ENCODE measurements around the gene CDYL. TPM values are rescaled to one million over a fixed set of nuclear protein-coding genes. Genes with fewer than 3 reads are reported as not detected.

The CDYL gene
- total and polyA plus RNA-seq, 2 of the 4 experiments (the other 2 are of a cell fraction), result 14.2 to 92.1 TPM

- POLR2A ChIA-PET (ENCODE audit: unreplicated experiment), result no interaction called here
- in situ Hi-C loops (cut with MboI; ENCODE audit: low sequenced_read_pairs), result no loop called here
These were observed 103.6 kb downstream of the CDYL start for GRCh38 chr6:4879741-4880275.

More at GRCh38 chr6:4879741-4880275, 103.6 kb downstream of the CDYL start:
- Histone ChIP-seq H3K4me1 (ENCODE audit: control insufficient read depth, insufficient read depth, low read length) (peaks cover 2% of the 10 kb centered on the region; the same call in 1 of the 2 replicates), H4K8ac (ENCODE audit: low read depth in 2 of 2, low read length in 2 of 2) (no peak overlapping the region), H4K20me1 (ENCODE audit: insufficient read depth, low read length) (peaks cover 62% of the 10 kb centered on the region), H3K79me1 (ENCODE audit: low read depth in 1 of 2, low read length in 2 of 2) (peaks cover 46 to 69% of the 10 kb centered on the region in 2 experiments), H3K36me3 (ENCODE audit: control insufficient read depth, insufficient read depth, low read length) (no peaks in the 10 kb centered on the region; the same call in 1 of the 2 replicates), H3K27ac (ENCODE audit: insufficient read depth, low read length) (no peak overlapping the region), H4K91ac (ENCODE audit: insufficient read depth, low read depth, low read length) (no peak overlapping the region), H3K56ac (ENCODE audit: extremely low read depth, insufficient read depth, low read length) (no peak overlapping the region), H2AFZ (replicated peaks; ENCODE audit: low read length, poor library complexity) (no peak overlapping the region), H2BK15ac (ENCODE audit: low read depth, low read length) (no peak overlapping the region), H3K4me2 (ENCODE audit: low read depth, low read length) (no peak overlapping the region), H3K18ac (ENCODE audit: low read depth, low read length) (no peak overlapping the region), H2AK5ac (ENCODE audit: low read depth, low read length) (no peak overlapping the region), H3K4me3 (ENCODE audit: insufficient read depth, low read depth, low read length) (no peak overlapping the region), H3K23ac (ENCODE audit: low read depth, low read length) (no peak overlapping the region), H2BK20ac (ENCODE audit: low read depth, low read length) (no peak overlapping the region), H3K4ac (ENCODE audit: low read depth, low read length) (no peak overlapping the region), H3K9me3 (ENCODE audit: control insufficient read depth, insufficient read depth, low read length) (no peaks in the 10 kb centered on the region), H2AK9ac (replicated peaks; ENCODE audit: low read depth, low read length, poor library complexity) (no peak overlapping the region), H3K9me1 (ENCODE audit: insufficient read depth, low read length) (peaks cover 11% of the 10 kb centered on the region; the same call in 1 of the 2 replicates), H2BK120ac (ENCODE audit: low read depth, low read length) (no peak overlapping the region), H4K5ac (ENCODE audit: low read depth, low read length) (no peak overlapping the region), H2BK5ac (ENCODE audit: low read depth, low read length, poor library complexity, severe bottlenecking) (no peak overlapping the region), H3K14ac (replicated peaks; ENCODE audit: low read depth, low read length) (no peak overlapping the region), H3K27me3 (ENCODE audit: control insufficient read depth, insufficient read depth, low read length) (no peaks in the 10 kb centered on the region), H3K9ac (ENCODE audit: low read depth, low read length) (no peak overlapping the region)
- no peak for TF ChIP-seq CEBPB (IDR thresholded peaks at IDR 0.05; ENCODE audit: low read depth, low read length)
- TF ChIP-seq RAD21 (IDR thresholded peaks at IDR 0.05; ENCODE audit: low read length), result no peak
- no peak for TF ChIP-seq POLR2A (IDR thresholded peaks at IDR 0.05; ENCODE audit: low read depth, low read length)
- no peak for TF ChIP-seq MAFK (IDR thresholded peaks at IDR 0.05; ENCODE audit: low read depth, low read length)
- no peak for TF ChIP-seq NFE2L2 (IDR thresholded peaks at IDR 0.05; ENCODE audit: low read depth, low read length)
- TF ChIP-seq ELK1 (IDR thresholded peaks at IDR 0.05; ENCODE audit: borderline replicate concordance, low read depth, low read length), result no peak
- no peak for TF ChIP-seq RFX5 (IDR thresholded peaks at IDR 0.05; ENCODE audit: low read depth, low read length)
- TF ChIP-seq BHLHE40 (IDR thresholded peaks at IDR 0.05; ENCODE audit: low read depth, low read length), result no peak
- no peak for TF ChIP-seq SMC3 (IDR thresholded peaks at IDR 0.05; ENCODE audit: low read depth, low read length)
- TF ChIP-seq USF2 (IDR thresholded peaks at IDR 0.05; ENCODE audit: low read depth, low read length), result no peak
- no peak for TF ChIP-seq FOS (IDR thresholded peaks at IDR 0.05; ENCODE audit: low read depth, low read length)
- no peak for TF ChIP-seq CHD1 (IDR thresholded peaks at IDR 0.05; ENCODE audit: low read depth, low read length)
- no peak for TF ChIP-seq MXI1 (IDR thresholded peaks at IDR 0.05; ENCODE audit: borderline replicate concordance, low read depth, low read length)
- no peak for TF ChIP-seq MAZ (IDR thresholded peaks at IDR 0.05; ENCODE audit: borderline replicate concordance, low read depth, low read length)
- TF ChIP-seq RCOR1 (IDR thresholded peaks at IDR 0.05; ENCODE audit: insufficient replicate concordance, low read length), result no peak
- no peak for TF ChIP-seq CTCF (conservative IDR thresholded peaks at IDR 0.05; ENCODE audit: low read depth, low read length)
- DNase-seq (no peak), ATAC-seq (ENCODE audit: low read depth) (no peak)
- intact Hi-C loops (cut with micrococcal nuclease), result no loop called here
- no TSS peak for BruUV-seq (replicated peaks)
- dilution Hi-C loops (cut with HindIII; ENCODE audit: low sequenced_read_pairs, unreplicated experiment), result no loop called here
- CTCF ChIA-PET, result interaction anchor here (0.6 kb wide), 1 partner anchor 107 kb away, joined by 3 read pairs; no protein-coding TSS in a partner anchor
- WGBS, 2 experiments (ENCODE audit: extremely low coverage in 2 of 2, insufficient read length in 1 of 2), result no CpG with 5 or more reads among the region's 6 CpGs

Data from IMR-90 (cell line).